Measurements from ENCODE around the gene MAGOHB. TPM values are rescaled to one million over a fixed set of nuclear protein-coding genes. Genes with fewer than 3 reads are reported as not detected.

MAGOHB gene
- polyA plus RNA-seq, 1 experiment: 42.9 TPM

DNA sequence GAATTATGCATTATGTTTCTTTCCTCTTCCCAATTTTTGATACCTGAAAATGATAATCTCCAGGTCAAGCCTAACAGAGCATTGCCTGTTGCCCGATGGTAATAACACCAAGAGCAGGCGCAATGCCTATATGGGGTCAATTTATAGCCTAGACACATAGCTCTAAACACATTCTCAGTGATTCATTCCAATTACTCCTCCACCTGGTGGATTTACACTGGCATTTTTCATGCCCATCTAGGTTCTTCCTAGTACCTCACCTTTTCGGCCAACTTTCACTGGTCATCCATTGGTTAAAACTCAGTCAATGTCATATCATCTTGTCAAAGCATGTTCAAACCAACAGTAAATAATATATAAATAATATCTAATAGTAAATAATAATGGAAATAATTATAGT is 54.6 kb downstream of the MAGOHB start:
- POLR2A ChIA-PET: no interaction called here
- H3K4me3 ChIP-seq (ENCODE audit: low read depth, low read length): no peak overlapping the region
- H3K9me3 ChIP-seq (ENCODE audit: control insufficient read depth, insufficient read depth, low read length): no peaks in the 10 kb centered on the region
- CTCF ChIA-PET: interaction anchor here (0.6 to 1.8 kb wide), 4 partner anchors 173 to 323 kb away, joined by 4 to 5 read pairs (median 4); no protein-coding TSS in a partner anchor
- H3K27me3 ChIP-seq (ENCODE audit: control insufficient read depth, insufficient read depth, low read length): no peaks in the 10 kb centered on the region
- no peak overlapping the region for H3K27ac ChIP-seq (ENCODE audit: low read depth, low read length)
- TF ChIP-seq, protein P1, sequence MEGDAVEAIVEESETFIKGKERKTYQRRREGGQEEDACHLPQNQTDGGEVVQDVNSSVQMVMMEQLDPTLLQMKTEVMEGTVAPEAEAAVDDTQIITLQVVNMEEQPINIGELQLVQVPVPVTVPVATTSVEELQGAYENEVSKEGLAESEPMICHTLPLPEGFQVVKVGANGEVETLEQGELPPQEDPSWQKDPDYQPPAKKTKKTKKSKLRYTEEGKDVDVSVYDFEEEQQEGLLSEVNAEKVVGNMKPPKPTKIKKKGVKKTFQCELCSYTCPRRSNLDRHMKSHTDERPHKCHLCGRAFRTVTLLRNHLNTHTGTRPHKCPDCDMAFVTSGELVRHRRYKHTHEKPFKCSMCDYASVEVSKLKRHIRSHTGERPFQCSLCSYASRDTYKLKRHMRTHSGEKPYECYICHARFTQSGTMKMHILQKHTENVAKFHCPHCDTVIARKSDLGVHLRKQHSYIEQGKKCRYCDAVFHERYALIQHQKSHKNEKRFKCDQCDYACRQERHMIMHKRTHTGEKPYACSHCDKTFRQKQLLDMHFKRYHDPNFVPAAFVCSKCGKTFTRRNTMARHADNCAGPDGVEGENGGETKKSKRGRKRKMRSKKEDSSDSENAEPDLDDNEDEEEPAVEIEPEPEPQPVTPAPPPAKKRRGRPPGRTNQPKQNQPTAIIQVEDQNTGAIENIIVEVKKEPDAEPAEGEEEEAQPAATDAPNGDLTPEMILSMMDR (IDR thresholded peaks at IDR 0.05; ENCODE audit: low read depth, low read length): no peak
- DNase-seq (ENCODE audit: low read depth, low spot score): no peak

DNA sequence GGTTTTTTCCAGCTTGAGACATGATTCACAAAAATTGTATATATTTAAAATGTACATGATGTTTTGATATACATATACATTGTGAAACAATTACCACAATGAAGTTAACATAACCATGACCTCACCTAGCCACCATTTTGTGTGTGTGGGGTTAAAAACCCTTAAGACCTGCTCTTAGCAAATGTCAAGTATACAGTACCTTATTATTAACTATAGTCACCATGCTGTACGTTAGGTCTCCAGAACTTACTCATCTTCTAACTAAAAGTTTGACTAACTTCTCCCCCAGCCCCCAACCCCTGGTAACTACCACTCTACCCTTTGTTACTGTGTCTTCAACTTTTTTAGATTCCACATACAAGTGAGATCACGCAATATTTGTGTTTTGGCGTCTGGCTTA is 55.1 kb downstream of the MAGOHB start:
- ChIA-PET CTCF (interaction anchor here (0.6 to 1.8 kb wide), 3 partner anchors 172 to 322 kb away, joined by 4 to 5 read pairs (median 4); no protein-coding TSS in a partner anchor), POLR2A (no interaction called here)
- TF ChIP-seq, protein P1 (IDR thresholded peaks at IDR 0.05; ENCODE audit: low read depth, low read length): no peak
- Histone ChIP-seq H3K27me3 (ENCODE audit: control insufficient read depth, insufficient read depth, low read length) (no peaks in the 10 kb centered on the region), H3K27ac (ENCODE audit: low read depth, low read length) (no peak overlapping the region), H3K9me3 (ENCODE audit: control insufficient read depth, insufficient read depth, low read length) (no peaks in the 10 kb centered on the region), H3K4me3 (ENCODE audit: low read depth, low read length) (no peak overlapping the region)
- no peak for DNase-seq (ENCODE audit: low read depth, low spot score)

DNA sequence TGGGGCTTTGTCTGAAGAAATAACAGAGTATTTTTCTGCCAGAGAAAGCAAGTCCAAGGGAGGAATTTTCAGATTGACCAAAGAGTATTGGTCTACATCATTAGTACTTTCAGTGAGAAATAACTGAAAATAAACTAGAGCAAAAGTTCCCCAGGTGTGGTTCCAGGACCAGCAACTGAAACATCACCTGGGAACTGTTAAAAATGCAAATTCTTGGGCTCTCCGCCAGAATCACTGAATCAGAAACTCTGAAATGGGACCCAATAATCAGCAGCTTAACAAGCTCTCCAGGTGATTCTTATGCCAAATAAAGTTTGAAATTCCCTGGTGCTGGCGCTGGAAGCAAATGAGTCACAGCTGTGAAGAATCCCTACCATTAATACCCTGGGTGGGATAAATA is 55.6 kb downstream of the MAGOHB start:
- TF ChIP-seq, protein P1 (IDR thresholded peaks at IDR 0.05; ENCODE audit: low read depth, low read length): no peak
- H3K9me3 ChIP-seq (ENCODE audit: control insufficient read depth, insufficient read depth, low read length): no peaks in the 10 kb centered on the region
- no peaks in the 10 kb centered on the region for H3K27me3 ChIP-seq (ENCODE audit: control insufficient read depth, insufficient read depth, low read length)
- H3K4me3 ChIP-seq (ENCODE audit: low read depth, low read length): no peak overlapping the region
- no peak for DNase-seq (ENCODE audit: low read depth, low spot score)
- POLR2A ChIA-PET: no interaction called here
- CTCF ChIA-PET: interaction anchor here (1.1 to 1.8 kb wide), 2 partner anchors 193 to 321 kb away, joined by 4 to 5 read pairs; no protein-coding TSS in a partner anchor
- no peak overlapping the region for H3K27ac ChIP-seq (ENCODE audit: low read depth, low read length)

DNA sequence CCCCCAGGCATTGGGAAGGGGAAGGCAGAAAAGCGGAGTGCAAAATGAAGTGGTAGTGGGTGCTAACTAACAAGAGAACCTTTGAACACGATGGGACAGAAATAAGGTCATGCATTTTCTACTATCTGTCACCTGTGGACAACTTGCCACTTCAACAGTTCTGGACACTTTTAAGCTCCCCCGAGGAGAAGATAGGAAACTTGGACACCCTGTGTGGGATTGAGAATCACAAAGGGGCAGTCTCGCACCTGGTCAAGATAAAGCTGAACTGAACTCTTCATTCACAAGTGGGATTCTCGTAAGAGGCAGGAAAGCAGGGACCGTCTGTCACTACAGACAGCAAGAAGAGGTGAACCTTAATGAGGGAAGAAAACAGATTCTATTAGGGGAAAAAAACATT is 56.1 kb downstream of the MAGOHB start:
- H3K9me3 ChIP-seq (ENCODE audit: control insufficient read depth, insufficient read depth, low read length): no peaks in the 10 kb centered on the region
- POLR2A ChIA-PET: no interaction called here
- no peaks in the 10 kb centered on the region for H3K27me3 ChIP-seq (ENCODE audit: control insufficient read depth, insufficient read depth, low read length)
- TF ChIP-seq, protein P1 (IDR thresholded peaks at IDR 0.05; ENCODE audit: low read depth, low read length): no peak
- DNase-seq (ENCODE audit: low read depth, low spot score): no peak
- no peak overlapping the region for H3K4me3 ChIP-seq (ENCODE audit: low read depth, low read length)
- no peak overlapping the region for H3K27ac ChIP-seq (ENCODE audit: low read depth, low read length)
- CTCF ChIA-PET: interaction anchor here (1.1 to 1.8 kb wide), 2 partner anchors 193 to 321 kb away, joined by 4 to 5 read pairs; no protein-coding TSS in a partner anchor

DNA sequence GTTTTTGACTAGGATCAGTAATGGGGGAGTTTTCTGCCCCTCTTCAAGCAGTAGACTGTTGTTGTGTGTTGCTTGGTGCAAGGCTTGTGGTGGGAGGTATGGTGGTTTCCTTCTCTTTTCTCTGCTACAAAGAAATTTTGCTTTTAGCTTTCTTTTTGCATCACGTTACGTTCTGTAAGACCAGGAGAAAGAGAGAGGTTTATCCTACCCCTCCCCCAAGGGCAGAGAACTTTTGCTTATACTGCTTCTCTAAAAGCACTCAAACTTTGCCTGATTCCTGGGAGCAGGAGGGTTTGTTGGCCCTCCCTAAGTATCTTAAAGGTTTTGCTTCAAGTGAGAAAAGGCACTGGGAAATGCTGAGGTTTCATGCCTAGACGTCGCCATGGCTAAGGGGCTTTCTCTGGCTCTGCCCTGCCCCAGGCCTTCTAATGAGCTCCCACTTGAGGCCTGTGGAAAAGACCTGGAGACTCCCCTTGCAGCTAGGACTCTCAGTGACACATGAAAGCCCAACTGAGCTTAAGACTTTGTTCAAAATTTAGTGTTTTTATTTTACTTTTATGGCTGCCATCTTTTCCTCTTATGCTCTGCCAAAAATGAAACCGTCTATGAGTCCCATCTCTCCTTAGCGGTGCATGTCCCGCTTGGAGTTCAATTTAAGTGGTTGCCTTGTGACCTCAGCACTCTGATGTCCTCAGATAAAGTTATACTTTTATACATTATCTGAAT is 58.5 kb downstream of the MAGOHB start:
- ChIA-PET POLR2A (no interaction called here), CTCF (interaction anchor here (0.9 kb wide), 2 partner anchors 12 to 319 kb away, joined by 3 read pairs; no protein-coding TSS in a partner anchor)
- TF ChIP-seq, protein P1 (IDR thresholded peaks at IDR 0.05; ENCODE audit: low read depth, low read length): no peak
- no peak for DNase-seq (ENCODE audit: low read depth, low spot score)
- Histone ChIP-seq H3K27me3 (ENCODE audit: control insufficient read depth, insufficient read depth, low read length) (no peaks in the 10 kb centered on the region), H3K9me3 (ENCODE audit: control insufficient read depth, insufficient read depth, low read length) (no peaks in the 10 kb centered on the region; the same call in 1 of the 2 replicates), H3K27ac (ENCODE audit: low read depth, low read length) (no peak overlapping the region), H3K4me3 (ENCODE audit: low read depth, low read length) (no peak overlapping the region)

Data from AG04450 (cell line).